SK-N-SH treated with all-trans-retinoic acid at 6 μM for 48 hours (cell line): ENCODE measurements around the gene LAIR2.

Source experiments
- ATAC-seq: fragments of 200-7000 bp; cut with Tn5 transposase; 3 replicates; pipeline ENCODE4 v1.9.1; 2020; ENCODE audit warnings: mild to moderate bottlenecking, moderate library complexity
- ARNTL ChIP-seq: fragments of 450-650 bp; formaldehyde crosslinking; IDR thresholded peaks from 2 replicates; pipeline ENCODE4 v1.5.0; 2020; ENCODE audit warnings: low read depth, mild to moderate bottlenecking, moderate library complexity, borderline replicate concordance
- BACH2 ChIP-seq: fragments of 250-450 bp; sonication (Bioruptor Pico); IDR thresholded peaks from 2 replicates; pipeline ENCODE4 v1.9.0; 2021; ENCODE audit warnings: mild to moderate bottlenecking, borderline replicate concordance
- CSDC2 ChIP-seq: fragments of 250-450 bp; sonication (Bioruptor Pico); IDR thresholded peaks from 2 replicates; pipeline ENCODE4 v1.5.0; 2020; ENCODE audit warnings: mild to moderate bottlenecking, moderate library complexity
- GLIS3 ChIP-seq: fragments of 250-450 bp; sonication (Bioruptor Pico); IDR thresholded peaks from 2 replicates; pipeline ENCODE4 v1.5.0; 2020; ENCODE audit warnings: mild to moderate bottlenecking, moderate library complexity
- ISL1 ChIP-seq: fragments of 250-450 bp; sonication (Bioruptor Pico); IDR thresholded peaks from 2 replicates; pipeline ENCODE4 v2.1.2; 2022; ENCODE audit warnings: mild to moderate bottlenecking, moderate library complexity
- PPARA ChIP-seq: fragments of 250-450 bp; sonication (Bioruptor Pico); IDR thresholded peaks from 2 replicates; pipeline ENCODE4 v1.5.0; 2020; ENCODE audit warnings: mild to moderate bottlenecking, borderline replicate concordance
- RARB ChIP-seq: fragments of 250-450 bp; sonication (Bioruptor Pico); IDR thresholded peaks from 2 replicates; pipeline ENCODE4 v1.8.0; 2021; ENCODE audit warnings: mild to moderate bottlenecking, moderate library complexity
- SNAI2 ChIP-seq: fragments of 250-450 bp; sonication (Bioruptor Pico); IDR thresholded peaks from 2 replicates; pipeline ENCODE4 v1.5.0; 2020; ENCODE audit warnings: mild to moderate bottlenecking, moderate library complexity
- TCF4 ChIP-seq: fragments of 250-450 bp; sonication (Bioruptor Pico); IDR thresholded peaks from 2 replicates; pipeline ENCODE4 v1.8.0; 2021; ENCODE audit warnings: mild to moderate bottlenecking, moderate library complexity, borderline replicate concordance
- ZFP3 ChIP-seq: fragments of 250-450 bp; sonication (Bioruptor Pico); IDR thresholded peaks from 2 replicates; pipeline ENCODE4 v1.5.0; 2020; ENCODE audit warnings: mild to moderate bottlenecking, moderate library complexity
- ZFP30 ChIP-seq: fragments of 450-650 bp; formaldehyde crosslinking; IDR thresholded peaks from 2 replicates; pipeline ENCODE4 v1.5.0; 2022; ENCODE audit warnings: mild to moderate bottlenecking, moderate library complexity
- ZNF70 ChIP-seq: fragments of 450-650 bp; formaldehyde crosslinking; IDR thresholded peaks from 2 replicates; pipeline ENCODE4 v1.5.0; 2020; ENCODE audit warnings: mild to moderate bottlenecking, moderate library complexity
- ZNF8 ChIP-seq: fragments of 450-650 bp; formaldehyde crosslinking; IDR thresholded peaks from 2 replicates; pipeline ENCODE4 v1.5.0; 2020; ENCODE audit warnings: mild to moderate bottlenecking, moderate library complexity
- TF ChIP-seq, protein P1 (sequence below): fragments of 250-450 bp; sonication (Bioruptor Pico); IDR thresholded peaks from 2 replicates; pipeline ENCODE4 v1.8.0; 2020; ENCODE audit warnings: mild to moderate bottlenecking, moderate library complexity, borderline replicate concordance
- TF ChIP-seq, protein P2 (sequence below): fragments of 250-450 bp; sonication (Bioruptor Pico); IDR thresholded peaks from 2 replicates; pipeline ENCODE4 v1.8.0; 2021; ENCODE audit warnings: low read depth, mild to moderate bottlenecking, moderate library complexity, borderline replicate concordance
- TF ChIP-seq, protein P3 (sequence below): fragments of 250-450 bp; sonication (Bioruptor Pico); IDR thresholded peaks from 2 replicates; pipeline ENCODE4 v1.5.0; 2020; ENCODE audit warnings: mild to moderate bottlenecking, moderate library complexity
- TF ChIP-seq, protein P4 (sequence below): fragments of 250-450 bp; sonication (Bioruptor Pico); IDR thresholded peaks from 2 replicates; pipeline ENCODE4 v1.5.1; 2021; ENCODE audit warnings: mild to moderate bottlenecking, moderate library complexity

LAIR2 gene

DNA sequence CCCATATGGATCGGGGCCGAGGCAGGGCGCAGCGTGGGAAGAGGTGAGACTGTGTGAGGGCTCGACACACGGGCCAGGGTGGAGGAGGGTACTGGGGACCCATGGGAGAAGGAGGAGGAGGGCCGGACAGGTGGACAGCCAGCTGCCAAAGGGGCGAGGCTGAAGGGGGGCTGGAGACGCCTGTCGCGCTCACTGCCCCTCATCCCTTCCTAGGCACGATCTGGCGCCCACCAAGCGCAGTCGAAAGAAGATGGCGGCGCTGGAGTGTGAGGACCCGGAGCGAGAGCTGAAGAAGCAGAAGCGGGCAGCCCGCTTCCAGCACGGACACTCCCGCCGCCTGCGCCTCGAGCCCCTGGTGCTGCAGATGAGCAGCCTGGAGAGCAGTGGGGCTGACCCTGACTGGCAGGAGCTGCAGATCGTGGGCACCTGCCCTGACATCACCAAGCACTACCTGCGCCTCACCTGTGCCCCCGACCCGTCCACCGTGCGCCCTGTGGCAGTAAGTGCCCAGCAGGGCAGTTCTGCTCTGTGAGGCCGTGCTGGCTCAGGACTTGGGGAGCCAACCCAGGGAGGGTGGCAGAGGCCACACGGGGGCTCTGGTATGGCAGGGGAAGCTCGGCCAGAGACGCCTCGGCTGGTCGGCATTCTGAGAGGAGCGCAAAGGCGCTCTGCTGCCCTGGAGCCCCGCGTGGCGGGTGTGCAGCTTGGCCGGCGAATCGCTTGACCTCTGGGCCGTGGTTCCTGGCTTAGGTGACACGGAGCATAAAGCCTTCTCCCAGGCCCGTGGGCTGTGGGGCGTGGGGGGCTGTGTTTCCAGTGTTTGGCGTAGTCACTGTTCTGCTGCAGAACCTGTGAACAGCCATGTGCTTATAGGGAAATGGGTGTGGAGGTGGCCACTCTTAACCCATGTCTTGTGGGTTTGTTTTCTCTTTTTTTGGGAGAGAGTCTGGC, 45.9 kb upstream of the LAIR2 start:
- TF ChIP-seq ZFP3 (CRISPR knock-in tag) (no peak), SNAI2 (CRISPR knock-in tag) (no peak), ZNF70 (CRISPR knock-in tag) (no peak), ZFP30 (CRISPR knock-in tag) (no peak), TCF4 (CRISPR knock-in tag) (no peak), GLIS3 (no peak), RARB (no peak), ISL1 (CRISPR knock-in tag) (no peak)
- TF ChIP-seq, protein P1, sequence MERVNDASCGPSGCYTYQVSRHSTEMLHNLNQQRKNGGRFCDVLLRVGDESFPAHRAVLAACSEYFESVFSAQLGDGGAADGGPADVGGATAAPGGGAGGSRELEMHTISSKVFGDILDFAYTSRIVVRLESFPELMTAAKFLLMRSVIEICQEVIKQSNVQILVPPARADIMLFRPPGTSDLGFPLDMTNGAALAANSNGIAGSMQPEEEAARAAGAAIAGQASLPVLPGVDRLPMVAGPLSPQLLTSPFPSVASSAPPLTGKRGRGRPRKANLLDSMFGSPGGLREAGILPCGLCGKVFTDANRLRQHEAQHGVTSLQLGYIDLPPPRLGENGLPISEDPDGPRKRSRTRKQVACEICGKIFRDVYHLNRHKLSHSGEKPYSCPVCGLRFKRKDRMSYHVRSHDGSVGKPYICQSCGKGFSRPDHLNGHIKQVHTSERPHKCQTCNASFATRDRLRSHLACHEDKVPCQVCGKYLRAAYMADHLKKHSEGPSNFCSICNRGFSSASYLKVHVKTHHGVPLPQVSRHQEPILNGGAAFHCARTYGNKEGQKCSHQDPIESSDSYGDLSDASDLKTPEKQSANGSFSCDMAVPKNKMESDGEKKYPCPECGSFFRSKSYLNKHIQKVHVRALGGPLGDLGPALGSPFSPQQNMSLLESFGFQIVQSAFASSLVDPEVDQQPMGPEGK (CRISPR knock-in tag) = no peak
- TF ChIP-seq, protein P2, sequence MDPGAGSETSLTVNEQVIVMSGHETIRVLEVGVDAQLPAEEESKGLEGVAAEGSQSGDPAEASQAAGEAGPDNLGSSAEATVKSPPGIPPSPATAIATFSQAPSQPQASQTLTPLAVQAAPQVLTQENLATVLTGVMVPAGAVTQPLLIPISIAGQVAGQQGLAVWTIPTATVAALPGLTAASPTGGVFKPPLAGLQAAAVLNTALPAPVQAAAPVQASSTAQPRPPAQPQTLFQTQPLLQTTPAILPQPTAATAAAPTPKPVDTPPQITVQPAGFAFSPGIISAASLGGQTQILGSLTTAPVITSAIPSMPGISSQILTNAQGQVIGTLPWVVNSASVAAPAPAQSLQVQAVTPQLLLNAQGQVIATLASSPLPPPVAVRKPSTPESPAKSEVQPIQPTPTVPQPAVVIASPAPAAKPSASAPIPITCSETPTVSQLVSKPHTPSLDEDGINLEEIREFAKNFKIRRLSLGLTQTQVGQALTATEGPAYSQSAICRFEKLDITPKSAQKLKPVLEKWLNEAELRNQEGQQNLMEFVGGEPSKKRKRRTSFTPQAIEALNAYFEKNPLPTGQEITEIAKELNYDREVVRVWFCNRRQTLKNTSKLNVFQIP = no peak
- TF ChIP-seq, protein P3, sequence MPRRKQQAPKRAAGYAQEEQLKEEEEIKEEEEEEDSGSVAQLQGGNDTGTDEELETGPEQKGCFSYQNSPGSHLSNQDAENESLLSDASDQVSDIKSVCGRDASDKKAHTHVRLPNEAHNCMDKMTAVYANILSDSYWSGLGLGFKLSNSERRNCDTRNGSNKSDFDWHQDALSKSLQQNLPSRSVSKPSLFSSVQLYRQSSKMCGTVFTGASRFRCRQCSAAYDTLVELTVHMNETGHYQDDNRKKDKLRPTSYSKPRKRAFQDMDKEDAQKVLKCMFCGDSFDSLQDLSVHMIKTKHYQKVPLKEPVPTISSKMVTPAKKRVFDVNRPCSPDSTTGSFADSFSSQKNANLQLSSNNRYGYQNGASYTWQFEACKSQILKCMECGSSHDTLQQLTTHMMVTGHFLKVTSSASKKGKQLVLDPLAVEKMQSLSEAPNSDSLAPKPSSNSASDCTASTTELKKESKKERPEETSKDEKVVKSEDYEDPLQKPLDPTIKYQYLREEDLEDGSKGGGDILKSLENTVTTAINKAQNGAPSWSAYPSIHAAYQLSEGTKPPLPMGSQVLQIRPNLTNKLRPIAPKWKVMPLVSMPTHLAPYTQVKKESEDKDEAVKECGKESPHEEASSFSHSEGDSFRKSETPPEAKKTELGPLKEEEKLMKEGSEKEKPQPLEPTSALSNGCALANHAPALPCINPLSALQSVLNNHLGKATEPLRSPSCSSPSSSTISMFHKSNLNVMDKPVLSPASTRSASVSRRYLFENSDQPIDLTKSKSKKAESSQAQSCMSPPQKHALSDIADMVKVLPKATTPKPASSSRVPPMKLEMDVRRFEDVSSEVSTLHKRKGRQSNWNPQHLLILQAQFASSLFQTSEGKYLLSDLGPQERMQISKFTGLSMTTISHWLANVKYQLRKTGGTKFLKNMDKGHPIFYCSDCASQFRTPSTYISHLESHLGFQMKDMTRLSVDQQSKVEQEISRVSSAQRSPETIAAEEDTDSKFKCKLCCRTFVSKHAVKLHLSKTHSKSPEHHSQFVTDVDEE (CRISPR knock-in tag) = no peak
- ATAC-seq = no peak; the same call in 2 of the 3 replicates

DNA sequence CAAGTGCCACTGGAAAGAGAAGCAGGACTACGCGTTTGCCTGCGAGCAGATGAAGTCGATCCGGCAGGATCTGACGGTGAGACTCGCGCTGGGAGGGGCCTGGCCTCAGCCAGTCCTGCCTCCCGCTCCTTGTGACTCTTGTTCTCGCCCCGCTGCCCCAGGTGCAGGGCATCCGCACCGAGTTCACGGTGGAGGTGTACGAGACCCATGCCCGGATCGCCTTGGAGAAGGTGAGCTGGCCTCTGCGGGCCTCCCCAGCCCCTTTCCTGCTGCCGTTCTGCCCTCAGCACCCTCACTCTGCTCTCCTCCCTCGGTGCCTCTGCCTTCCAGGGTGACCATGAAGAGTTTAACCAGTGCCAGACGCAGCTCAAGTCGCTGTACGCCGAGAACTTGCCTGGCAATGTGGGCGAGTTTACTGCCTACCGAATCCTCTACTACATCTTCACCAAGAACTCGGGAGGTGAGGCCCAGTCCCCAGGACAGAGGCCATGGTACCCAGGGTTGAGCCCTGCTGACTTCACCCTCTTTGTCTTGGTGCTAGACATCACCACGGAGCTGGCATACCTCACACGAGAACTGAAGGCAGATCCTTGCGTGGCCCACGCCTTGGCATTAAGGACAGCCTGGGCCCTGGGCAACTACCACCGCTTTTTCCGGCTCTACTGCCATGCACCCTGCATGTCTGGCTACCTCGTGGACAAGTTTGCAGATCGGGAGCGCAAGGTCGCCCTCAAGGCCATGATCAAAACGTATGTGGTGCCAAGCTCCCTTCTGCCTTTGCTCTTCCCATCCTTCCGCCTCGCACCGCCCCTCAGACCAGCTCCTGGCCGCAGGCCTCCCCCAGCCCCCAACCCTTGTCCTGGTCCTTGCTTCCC, 44.6 kb upstream of the LAIR2 start:
- TF ChIP-seq TCF4 (CRISPR knock-in tag) = no peak
- TF ChIP-seq CSDC2 (CRISPR knock-in tag) = no peak

DNA sequence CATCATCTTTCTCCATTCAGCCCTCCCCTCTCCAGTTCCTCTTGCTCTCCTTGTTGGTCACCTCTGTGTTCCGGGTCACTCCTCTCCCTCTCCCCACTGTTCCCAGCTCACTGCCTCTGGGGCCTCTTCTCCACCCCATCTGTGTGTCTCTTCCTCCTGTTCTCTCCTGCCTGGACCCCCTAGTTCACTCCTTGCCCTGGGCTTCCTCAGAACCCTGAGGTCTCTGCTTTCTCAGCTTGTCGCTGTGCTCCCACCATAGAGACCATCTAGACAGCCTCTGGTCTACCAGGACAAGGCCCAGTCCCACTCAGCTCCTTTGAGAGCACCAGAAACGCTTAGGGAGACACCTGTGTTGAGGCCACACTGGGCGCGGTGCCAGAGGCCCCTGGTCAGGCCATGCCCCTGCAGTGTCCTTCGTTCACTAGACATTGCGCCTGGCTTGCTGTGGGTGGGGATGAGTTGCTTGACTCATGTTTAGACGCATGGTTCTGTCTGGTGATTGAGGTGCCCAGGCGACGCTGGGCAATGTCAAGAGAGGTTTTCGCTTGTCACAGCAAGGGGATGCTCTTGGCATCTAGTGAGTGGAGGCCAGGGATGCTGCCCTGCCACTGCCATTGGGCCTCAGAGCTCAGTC, 43.9 kb upstream of the LAIR2 start:
- TF ChIP-seq ARNTL (CRISPR knock-in tag) (no peak), TCF4 (CRISPR knock-in tag) (no peak), RARB (no peak), ZFP30 (CRISPR knock-in tag) (no peak), CSDC2 (CRISPR knock-in tag) (no peak), PPARA (CRISPR knock-in tag) (no peak), ZNF8 (no peak), BACH2 (CRISPR knock-in tag) (no peak)
- TF ChIP-seq, protein P4, sequence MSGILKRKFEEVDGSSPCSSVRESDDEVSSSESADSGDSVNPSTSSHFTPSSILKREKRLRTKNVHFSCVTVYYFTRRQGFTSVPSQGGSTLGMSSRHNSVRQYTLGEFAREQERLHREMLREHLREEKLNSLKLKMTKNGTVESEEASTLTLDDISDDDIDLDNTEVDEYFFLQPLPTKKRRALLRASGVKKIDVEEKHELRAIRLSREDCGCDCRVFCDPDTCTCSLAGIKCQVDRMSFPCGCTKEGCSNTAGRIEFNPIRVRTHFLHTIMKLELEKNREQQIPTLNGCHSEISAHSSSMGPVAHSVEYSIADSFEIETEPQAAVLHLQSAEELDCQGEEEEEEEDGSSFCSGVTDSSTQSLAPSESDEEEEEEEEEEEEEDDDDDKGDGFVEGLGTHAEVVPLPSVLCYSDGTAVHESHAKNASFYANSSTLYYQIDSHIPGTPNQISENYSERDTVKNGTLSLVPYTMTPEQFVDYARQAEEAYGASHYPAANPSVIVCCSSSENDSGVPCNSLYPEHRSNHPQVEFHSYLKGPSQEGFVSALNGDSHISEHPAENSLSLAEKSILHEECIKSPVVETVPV (CRISPR knock-in tag) = no peak

More for the DNA sequence above, 44.6 kb upstream of the LAIR2 start:
- ATAC-seq = no peak

More for the DNA sequence above, 43.9 kb upstream of the LAIR2 start:
- ATAC-seq = no peak
